VCaP (cell line): ENCODE measurements around the gene RNF5.
"Not testable (repeated sequence)": the region's sequence is repeated elsewhere in the genome, so short reads cannot be mapped to it uniquely, and the experiment has no call there.

Experiments used
- H3K27ac ChIP-seq: fragments of 450-650 bp; 2 replicates; pipeline ENCODE4 v1.5.1; 2017
- TF ChIP-seq, protein P1 (sequence below): fragments of 450-650 bp; conservative IDR thresholded peaks from 2 replicates; pipeline ENCODE4 v1.5.1; 2017; ENCODE audit warnings: mild to moderate bottlenecking, moderate library complexity

RNF5 gene

DNA sequence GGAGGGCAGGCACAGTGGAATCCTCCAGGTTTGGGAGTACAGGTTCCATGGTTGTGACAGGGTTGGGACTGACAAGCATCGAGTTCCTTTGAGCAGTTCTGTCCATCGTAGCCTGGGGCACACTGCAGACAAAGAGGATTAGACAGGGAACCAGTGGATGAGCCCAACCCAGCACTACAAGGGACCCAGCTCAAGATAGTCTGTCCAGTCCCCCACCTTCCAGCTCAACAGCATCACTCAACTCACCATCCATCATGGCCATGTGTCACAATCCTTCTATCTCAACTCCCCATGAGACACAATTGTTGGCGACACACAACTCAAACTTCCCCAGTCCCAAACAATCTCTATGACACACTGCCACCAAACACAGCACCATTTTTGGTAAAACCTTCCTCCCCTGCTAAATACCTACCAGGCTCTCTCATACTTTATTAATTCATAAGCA is 26.1 kb downstream of the RNF5 start:
- TF ChIP-seq, protein P1, sequence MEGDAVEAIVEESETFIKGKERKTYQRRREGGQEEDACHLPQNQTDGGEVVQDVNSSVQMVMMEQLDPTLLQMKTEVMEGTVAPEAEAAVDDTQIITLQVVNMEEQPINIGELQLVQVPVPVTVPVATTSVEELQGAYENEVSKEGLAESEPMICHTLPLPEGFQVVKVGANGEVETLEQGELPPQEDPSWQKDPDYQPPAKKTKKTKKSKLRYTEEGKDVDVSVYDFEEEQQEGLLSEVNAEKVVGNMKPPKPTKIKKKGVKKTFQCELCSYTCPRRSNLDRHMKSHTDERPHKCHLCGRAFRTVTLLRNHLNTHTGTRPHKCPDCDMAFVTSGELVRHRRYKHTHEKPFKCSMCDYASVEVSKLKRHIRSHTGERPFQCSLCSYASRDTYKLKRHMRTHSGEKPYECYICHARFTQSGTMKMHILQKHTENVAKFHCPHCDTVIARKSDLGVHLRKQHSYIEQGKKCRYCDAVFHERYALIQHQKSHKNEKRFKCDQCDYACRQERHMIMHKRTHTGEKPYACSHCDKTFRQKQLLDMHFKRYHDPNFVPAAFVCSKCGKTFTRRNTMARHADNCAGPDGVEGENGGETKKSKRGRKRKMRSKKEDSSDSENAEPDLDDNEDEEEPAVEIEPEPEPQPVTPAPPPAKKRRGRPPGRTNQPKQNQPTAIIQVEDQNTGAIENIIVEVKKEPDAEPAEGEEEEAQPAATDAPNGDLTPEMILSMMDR: no peak

GRCh38 chr6:32208996-32209395 is 30.8 kb downstream of the RNF5 start:
- TF ChIP-seq, protein P1: no peak
- no peak overlapping the region for H3K27ac ChIP-seq

More for the DNA sequence above, 26.1 kb downstream of the RNF5 start:
- no peak overlapping the region for H3K27ac ChIP-seq

DNA sequence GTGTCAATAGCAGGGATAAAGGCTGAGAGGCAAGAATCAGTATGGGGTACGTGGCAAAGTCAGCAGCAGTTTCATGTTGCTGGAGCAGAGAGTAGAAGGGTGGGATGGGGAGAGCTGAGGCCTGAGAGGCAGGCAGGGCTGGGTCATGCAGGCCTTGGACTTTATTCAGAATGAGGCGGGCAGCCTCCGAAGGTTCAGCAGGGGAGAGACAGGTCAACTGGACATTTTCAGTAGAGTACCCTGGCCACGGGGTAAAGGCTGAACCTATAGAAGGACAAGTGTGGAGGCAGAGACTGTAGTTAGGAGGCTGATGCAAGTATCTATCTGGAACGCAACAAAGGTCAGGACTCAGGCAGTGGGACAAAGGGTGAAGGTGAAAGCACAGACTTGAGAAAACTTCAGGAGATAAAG is 32.0 kb downstream of the RNF5 start:
- no peak overlapping the region for H3K27ac ChIP-seq
- TF ChIP-seq, protein P1: no peak

DNA sequence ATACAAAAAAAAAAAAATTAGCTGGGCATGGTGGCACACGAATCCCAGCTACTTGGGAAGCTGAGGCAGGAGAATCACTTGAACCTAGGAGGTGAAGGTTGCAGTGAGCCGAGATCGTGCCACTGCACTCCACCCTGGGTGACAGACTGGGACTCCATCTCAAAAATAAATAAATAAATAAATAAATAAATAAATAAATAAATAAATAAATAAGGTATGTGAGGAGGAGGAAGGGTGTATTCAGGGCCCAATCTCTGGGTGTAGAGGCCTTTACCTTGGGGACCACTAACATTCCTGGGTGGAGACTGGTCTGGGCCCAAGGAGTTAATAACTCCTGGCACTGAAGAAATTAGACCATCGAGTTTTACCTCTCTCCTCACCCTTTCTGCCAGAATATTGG is 33.2 kb downstream of the RNF5 start:
- not testable (repeated sequence) for H3K27ac ChIP-seq

DNA sequence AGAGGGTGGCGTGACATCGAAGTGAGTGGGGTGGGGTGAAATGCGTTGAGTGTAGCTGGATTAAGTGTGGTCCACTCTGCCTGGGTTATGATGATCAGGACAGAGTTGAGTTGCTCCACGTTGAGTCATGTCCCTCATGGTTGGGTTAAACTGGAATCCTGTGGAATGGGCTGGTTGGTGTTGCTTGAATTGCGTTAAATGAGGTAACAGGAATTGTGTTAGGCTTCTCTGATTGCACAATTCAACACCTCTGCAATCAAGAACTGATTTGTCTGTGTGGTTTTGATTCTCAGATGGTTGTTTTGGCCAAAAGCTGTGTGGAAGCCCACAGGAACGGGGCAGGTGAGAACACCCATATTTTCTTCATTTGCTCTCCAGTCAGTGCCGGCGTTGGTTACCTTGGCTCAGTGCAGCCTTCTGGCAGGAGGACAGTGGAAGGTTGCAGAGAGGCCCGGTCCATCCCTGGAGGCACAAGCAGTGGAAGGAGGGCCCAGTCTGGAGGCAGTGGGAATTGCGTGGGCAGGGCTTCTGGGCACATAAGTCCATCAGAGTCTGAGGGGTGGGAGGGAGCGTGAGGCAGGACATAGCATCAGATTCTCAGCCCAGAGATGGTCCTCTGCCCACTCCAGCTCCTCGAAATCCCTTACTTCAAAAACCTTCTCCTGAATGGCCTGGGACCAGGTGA is 34.0 kb downstream of the RNF5 start:
- TF ChIP-seq, protein P1: no peak
- H3K27ac ChIP-seq: no peak overlapping the region

- TF ChIP-seq, protein P1: no peak
- H3K27ac ChIP-seq: no peak overlapping the region
Observed at GRCh38 chr6:32213649-32214048, 35.4 kb downstream of the RNF5 start.

- TF ChIP-seq, protein P1: no peak
- no peak overlapping the region for H3K27ac ChIP-seq
Observed at GRCh38 chr6:32214126-32214525, 35.9 kb downstream of the RNF5 start.

DNA sequence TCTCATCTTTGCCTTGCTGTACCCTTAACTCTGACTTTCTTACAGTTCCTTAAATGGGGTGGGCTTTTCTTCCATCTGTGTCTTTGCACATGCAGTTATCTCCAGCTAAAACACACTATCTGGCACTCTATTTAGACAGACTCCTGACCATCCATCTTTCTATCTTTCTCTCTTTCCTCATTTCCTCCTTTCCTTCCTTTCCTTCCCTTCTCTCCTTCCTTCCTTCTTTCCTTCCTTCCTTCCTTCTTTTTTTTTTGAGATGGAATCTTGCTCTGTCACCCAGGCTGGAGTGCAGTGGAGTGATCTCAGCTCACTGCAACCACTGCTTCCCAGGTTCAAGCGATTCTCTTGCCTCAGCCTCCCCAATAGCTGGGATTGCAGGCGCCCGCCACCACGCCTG is 37.4 kb downstream of the RNF5 start:
- no peak overlapping the region for H3K27ac ChIP-seq

More for the DNA sequence above, 37.4 kb downstream of the RNF5 start:
- TF ChIP-seq, protein P1: no peak
